GM19193 (cell line): ENCODE results near the gene ZNF101.

Experiments
- POLR2A ChIP-seq: IDR thresholded peaks from 4 replicates; pipeline ENCODE4 v1.6.1; 2011; ENCODE audit not compliant: insufficient read depth, insufficient read length; ENCODE audit errors: extremely low read depth

Gene ZNF101

DNA sequence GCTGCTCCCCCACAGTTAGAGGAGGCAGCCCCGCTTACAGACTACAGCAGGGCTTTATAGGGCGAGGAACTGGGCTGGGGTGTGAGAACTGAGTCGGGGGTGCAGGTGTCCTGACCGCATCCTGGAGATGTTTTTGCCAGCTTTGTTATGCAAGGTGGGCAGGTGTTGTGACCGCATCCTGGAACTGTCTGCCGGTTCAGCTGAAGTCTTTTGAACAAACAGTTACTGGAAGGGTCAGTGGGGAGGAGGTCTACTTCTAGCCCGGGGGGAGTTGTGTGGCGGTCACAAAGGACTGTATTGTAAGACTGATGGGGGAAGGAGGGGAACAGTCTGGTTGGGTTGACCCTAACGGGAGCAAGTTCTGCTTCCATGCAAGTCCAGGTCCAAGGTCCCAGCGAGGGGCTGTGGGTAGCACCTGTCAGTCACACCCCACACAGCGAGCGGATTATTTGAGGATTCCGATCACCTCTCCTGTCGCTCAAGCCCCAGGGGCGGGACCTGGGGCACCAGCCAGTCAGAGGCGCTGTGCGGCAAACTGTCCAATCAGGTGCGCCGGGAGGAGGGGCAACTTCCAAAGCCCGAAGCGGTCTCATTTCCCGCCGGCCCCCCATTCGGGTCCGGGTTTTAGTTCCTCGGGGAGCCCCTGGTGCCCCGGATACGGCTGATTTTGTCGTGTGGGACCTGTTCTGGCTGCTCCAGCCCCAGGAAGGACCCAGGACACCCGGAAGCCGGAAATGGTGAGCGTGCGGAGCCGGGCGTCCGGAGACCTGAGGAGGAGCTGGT is at the start of gene ZNF101:
TSS of gene ZNF101 (plus strand) at position 610 of the 783 bp plus-strand sequence. CDS start at position 735, 125 bp downstream.
- peak; percentile 89 for TF ChIP-seq POLR2A

GRCh38 chr19:19619181-19619848 is 49.3 kb upstream of the ZNF101 start:
- TF ChIP-seq POLR2A: no peak

GRCh38 chr19:19619849-19620210 is 48.8 kb upstream of the ZNF101 start:
- TF ChIP-seq POLR2A: no peak

DNA sequence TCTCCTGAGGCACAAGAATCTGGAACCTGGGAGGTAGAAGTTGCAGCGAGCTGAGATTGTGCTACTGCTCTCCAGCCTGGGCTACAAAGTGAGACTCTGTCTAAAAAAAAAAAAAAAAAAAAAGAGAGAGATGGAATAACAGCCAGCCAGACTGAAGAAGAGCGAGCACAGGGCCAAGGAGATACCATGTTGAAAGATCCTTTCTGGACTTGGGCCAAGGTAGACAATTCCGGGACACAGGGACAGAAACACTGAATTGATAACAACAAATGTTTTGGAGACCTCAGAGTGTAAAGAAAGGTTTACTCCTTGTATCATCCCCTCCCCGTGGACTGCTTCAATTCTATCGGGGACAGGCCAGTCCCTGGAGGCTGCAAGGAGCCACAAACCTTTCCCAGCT is 45.3 kb upstream of the ZNF101 start:
- TF ChIP-seq POLR2A: no peak

GRCh38 chr19:19624032-19624570 is 44.5 kb upstream of the ZNF101 start:
- TF ChIP-seq POLR2A: no peak

DNA sequence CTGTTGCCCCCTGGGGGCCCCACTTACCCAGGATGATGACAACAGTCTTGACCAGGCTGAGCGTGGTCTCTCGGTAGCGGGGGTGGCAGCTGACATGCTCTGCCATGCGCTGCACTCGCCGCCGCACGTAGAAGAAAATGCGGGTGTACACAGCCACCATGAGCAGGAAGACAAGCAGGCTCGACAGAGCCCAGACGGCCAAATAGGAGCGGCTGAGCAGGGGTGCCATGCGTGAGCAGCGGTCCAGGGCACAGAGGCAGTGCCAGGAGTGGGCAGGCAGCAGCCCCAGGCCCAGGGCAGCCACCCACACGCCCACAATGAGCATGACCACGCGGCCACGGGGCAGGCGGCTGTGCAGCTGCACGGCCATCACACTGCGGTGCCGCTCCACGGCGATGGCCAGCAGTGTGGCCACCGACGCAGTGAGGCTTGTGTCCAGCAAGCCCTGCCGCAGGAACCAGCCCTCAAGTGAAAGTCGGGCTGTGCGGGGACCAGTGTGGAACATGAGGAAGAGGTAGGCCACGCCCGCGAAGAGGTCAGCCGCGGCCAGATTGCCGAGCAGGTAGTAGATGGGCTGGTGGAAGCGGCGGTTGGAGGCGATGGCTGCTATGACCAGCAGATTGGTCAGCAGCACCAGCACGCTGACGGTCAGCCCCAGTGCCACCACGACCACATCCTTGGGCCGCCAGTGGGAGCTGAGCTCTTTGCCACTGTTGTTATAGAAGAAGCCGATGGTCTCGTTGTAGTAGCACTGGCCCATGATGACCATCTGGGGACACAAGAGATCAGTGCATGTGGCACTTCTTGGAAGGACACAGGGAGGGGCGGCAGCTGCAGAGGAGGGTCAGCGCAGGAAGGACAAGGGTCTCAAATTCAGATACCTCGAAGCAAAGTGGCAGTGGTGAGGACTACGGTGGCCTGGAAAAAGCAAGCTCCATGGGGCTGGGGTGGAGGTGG is 41.8 kb upstream of the ZNF101 start:
- no peak for TF ChIP-seq POLR2A

- TF ChIP-seq POLR2A: peak; percentile 30
These were observed 40.8 kb upstream of the ZNF101 start, which contains the start of gene LPAR2 for GRCh38 chr19:19627621-19628500. TSS of gene LPAR2 (minus strand) at chr19:19628220. CDS start at chr19:19627275, 945 bp downstream.

- no peak for TF ChIP-seq POLR2A
These were observed 40.0 kb upstream of the ZNF101 start for GRCh38 chr19:19628501-19629134.

GRCh38 chr19:19630062-19630414 is 38.6 kb upstream of the ZNF101 start:
- TF ChIP-seq POLR2A: no peak

DNA sequence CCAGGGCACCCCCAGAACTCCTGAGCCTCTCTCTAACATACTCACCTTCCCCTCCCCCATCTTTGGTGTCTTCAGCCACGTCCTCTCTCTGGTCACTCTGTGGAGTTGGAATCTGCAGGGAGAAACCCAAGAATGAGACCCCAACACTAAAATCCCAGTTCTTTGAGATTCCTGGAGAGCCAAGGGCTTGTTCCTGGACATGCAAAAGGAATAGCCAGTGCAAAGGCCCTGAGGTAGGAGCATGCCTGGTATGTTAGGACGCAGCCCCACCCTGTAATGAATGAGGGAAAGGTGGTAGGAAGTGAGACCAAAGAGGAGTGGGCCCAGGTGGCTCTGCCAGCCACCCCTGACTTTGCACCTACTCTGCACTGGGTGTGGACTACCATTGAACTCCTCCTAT is 38.2 kb upstream of the ZNF101 start:
- no peak for TF ChIP-seq POLR2A

DNA sequence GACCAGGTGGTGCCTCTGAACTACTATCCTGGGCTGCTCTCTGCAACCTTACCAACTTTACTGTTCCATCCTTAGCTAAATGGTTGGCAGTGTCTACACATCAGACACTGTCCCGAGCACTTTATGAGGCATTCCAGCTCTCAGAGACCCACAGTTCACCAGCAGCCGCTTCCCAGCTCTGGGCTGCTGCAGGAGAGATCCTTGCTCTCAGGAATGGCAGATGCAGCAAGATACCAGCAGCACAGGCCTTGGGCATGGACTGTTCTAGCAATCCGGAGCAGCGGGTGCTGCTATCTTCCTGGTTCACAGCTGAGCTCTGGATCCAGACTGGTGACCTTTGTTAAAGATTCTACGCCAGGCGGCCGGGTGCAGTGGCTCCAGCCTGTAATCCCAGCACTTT is 37.3 kb upstream of the ZNF101 start:
- no peak for TF ChIP-seq POLR2A

DNA sequence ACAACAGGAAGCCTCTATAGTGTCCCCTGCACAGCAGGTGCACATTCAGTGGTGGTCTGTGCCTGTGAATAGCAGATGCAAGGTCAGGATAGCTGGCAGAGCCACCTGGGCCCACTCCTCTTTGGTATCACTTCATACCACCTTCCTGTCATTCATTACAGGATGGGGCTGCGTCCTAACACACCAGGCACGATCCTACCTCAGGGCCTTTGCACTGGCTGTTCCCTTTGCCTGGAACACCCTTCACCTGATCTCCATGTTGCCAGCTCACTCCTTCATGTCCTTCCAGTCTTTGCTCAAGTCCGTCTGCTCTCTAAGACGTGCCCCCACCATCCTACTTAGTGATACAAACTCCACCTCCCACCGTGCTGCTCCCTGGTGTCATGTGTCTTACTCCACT is 36.0 kb upstream of the ZNF101 start:
- TF ChIP-seq POLR2A: no peak

GRCh38 chr19:19633711-19634515 is 34.7 kb upstream of the ZNF101 start:
- no peak for TF ChIP-seq POLR2A
